Activated T-helper 1 cell treated with anti-CD3 and anti-CD28 coated beads, Interleukin-2, amount 50 U/mL, for 16 hours (primary cell): ENCODE results near the gene ANKRD36C.
"Not testable (repeated sequence)": the region's sequence is repeated elsewhere in the genome, so short reads cannot be mapped to it uniquely, and the experiment has no call there.

Experiments
- DNase-seq, 2 donors: peaks; one replicate each; pipeline ENCODE4 v3.0.0-alpha.2; 2020; ENCODE audit warnings: low read depth in 1 of 2, low spot score in 1 of 2

Gene ANKRD36C

GRCh38 chr2:95799147-95799889 is 192.3 kb downstream of the ANKRD36C start:
- not testable (repeated sequence) for DNase-seq

GRCh38 chr2:95796249-95797099 is 195.2 kb downstream of the ANKRD36C start:
- not testable (repeated sequence) for DNase-seq

GRCh38 chr2:95793970-95794369 is 197.7 kb downstream of the ANKRD36C start:
- DNase-seq, result not testable (repeated sequence)

GRCh38 chr2:95790180-95790579 is 201.4 kb downstream of the ANKRD36C start:
- DNase-seq, result not testable (repeated sequence)

GRCh38 chr2:95789385-95789784 is 202.2 kb downstream of the ANKRD36C start:
- not testable (repeated sequence) for DNase-seq

- DNase-seq, result not testable (repeated sequence)
These were observed 203.0 kb downstream of the ANKRD36C start for GRCh38 chr2:95788642-95789041.
